A549 (cell line): Measurements from ENCODE around the gene LAMA2. TPM values are rescaled to one million over a fixed set of nuclear protein-coding genes. Genes with fewer than 3 reads are reported as not detected.

Source experiments
- ATAC-seq, 2 experiments: fragments of 200-7000 bp in 1 of 2; fragments of >200 bp in 1 of 2; cut with Nextera tagmentation in 1 of 2; cut with Tn5 transposase in 1 of 2; 3 replicates each; pipeline versions ENCODE4 v1.8.0 to v1.9.1; 2018 to 2020; ENCODE audit warnings: mild to moderate bottlenecking in 1 of 2, moderate library complexity in 1 of 2
- CTCF ChIA-PET: fragments of 300-600 bp; sonication (Branson Sonifier 250); formaldehyde crosslinking; extraction: SDS; loops from one replicate; lab custom pipeline; 2021; ENCODE audit warnings: antibody characterized with exemption, inconsistent platforms; lab: Yijun Ruan, JAX
- POLR2A ChIA-PET: fragments of 350-600 bp; formaldehyde crosslinking; extraction: SDS; loops from one replicate; lab custom pipeline; 2021; ENCODE audit warnings: antibody characterized with exemption, inconsistent platforms; lab: Yijun Ruan, JAX
- DNase-seq, 2 experiments: peaks; one replicate each; pipeline versions ENCODE4 v3.0.0 to v3.0.0-alpha.2; 2011 to 2016; ENCODE audit warnings: low read depth in 1 of 2, low spot score in 1 of 2
- FAIRE-seq: peaks from 2 replicates; lab custom pipeline; 2011; peaks lifted over from hg19 to GRCh38; lab: Jason Lieb, UNC
- H3K27ac ChIP-seq, 2 experiments: fragments of >200 bp; sonication (Bioruptor Twin); formaldehyde crosslinking; 3 replicates each; pipeline ENCODE4 v1.5.1; 2016 to 2017
- H3K4me1 ChIP-seq: fragments of >200 bp; sonication (Bioruptor Twin); formaldehyde crosslinking; 3 replicates; pipeline ENCODE4 v1.6.1; 2016
- H3K4me2 ChIP-seq: fragments of >200 bp; sonication (Bioruptor Twin); formaldehyde crosslinking; 3 replicates; pipeline ENCODE4 v1.6.1; 2016
- H3K4me3 ChIP-seq: fragments of >200 bp; sonication (Bioruptor Twin); formaldehyde crosslinking; 3 replicates; pipeline ENCODE4 v1.5.1; 2016
- H3K9me3 ChIP-seq: fragments of >200 bp; sonication (Bioruptor Twin); formaldehyde crosslinking; 3 replicates; pipeline ENCODE4 v1.6.1; 2016
- EHMT2 ChIP-seq: fragments of 200-600 bp; sonication (generic); IDR thresholded peaks from 2 replicates; pipeline ENCODE4 v1.6.1; 2016; ENCODE audit warnings: antibody characterized with exemption, low read depth, mild to moderate bottlenecking, moderate library complexity
- FOXS1 ChIP-seq: fragments of 250-450 bp; sonication (Bioruptor Pico); IDR thresholded peaks from 2 replicates; pipeline ENCODE4 v1.5.0; 2020; ENCODE audit warnings: mild to moderate bottlenecking, moderate library complexity
- HDAC2 ChIP-seq: fragments of 200-600 bp; sonication (generic); IDR thresholded peaks from 2 replicates; pipeline ENCODE4 v1.6.1; 2016
- HES2 ChIP-seq: fragments of >200 bp; sonication (Bioruptor Twin); formaldehyde crosslinking; IDR thresholded peaks from 2 replicates; pipeline ENCODE4 v1.6.1; 2016
- HOXA7 ChIP-seq: fragments of 250-450 bp; sonication (Bioruptor Pico); IDR thresholded peaks from 2 replicates; pipeline ENCODE4 v1.5.0; 2020; ENCODE audit warnings: mild to moderate bottlenecking, moderate library complexity
- HOXB13 ChIP-seq: fragments of 250-450 bp; sonication (Bioruptor Pico); IDR thresholded peaks from 2 replicates; pipeline ENCODE4 v1.5.0; 2020; ENCODE audit warnings: low read depth, mild to moderate bottlenecking, moderate library complexity
- JUNB ChIP-seq: fragments of >200 bp; sonication (Bioruptor Twin); formaldehyde crosslinking; IDR thresholded peaks from 2 replicates; pipeline ENCODE4 v1.6.1; 2016
- MAFK ChIP-seq: fragments of 450-650 bp; IDR thresholded peaks from 2 replicates; pipeline ENCODE4 v1.6.1; 2014; ENCODE audit not compliant: partially characterized antibody
- MAX ChIP-seq: IDR thresholded peaks from 2 replicates; pipeline ENCODE4 v1.6.1; 2012
- MAZ ChIP-seq: fragments of 150-350 bp; IDR thresholded peaks from 2 replicates; pipeline ENCODE4 v1.6.1; 2014; ENCODE audit warnings: antibody characterized with exemption, low read depth, low read length, borderline replicate concordance
- NR3C1 ChIP-seq: fragments of >200 bp; sonication (Bioruptor Twin); formaldehyde crosslinking; IDR thresholded peaks from 3 replicates; pipeline ENCODE4 v1.6.1; 2017
- POLR2AphosphoS2 ChIP-seq: conservative IDR thresholded peaks from 2 replicates; pipeline ENCODE4 v1.6.1; 2012; ENCODE audit warnings: low read length, improper control_type of control experiment, inconsistent platforms
- RAD21 ChIP-seq, 2 experiments: fragments of >200 bp in 1 of 2; sonication (Bioruptor Twin) in 1 of 2; formaldehyde crosslinking in 1 of 2; IDR thresholded peaks in 1 of 2; conservative IDR thresholded peaks in 1 of 2; 2 replicates in 1 of 2; 3 replicates in 1 of 2; pipeline ENCODE4 v1.6.1; 2012 to 2018; ENCODE audit warnings: inconsistent platforms in 1 of 2
- RARB ChIP-seq: fragments of 250-450 bp; sonication (Bioruptor Pico); IDR thresholded peaks from 2 replicates; pipeline ENCODE4 v1.8.0; 2021; ENCODE audit warnings: mild to moderate bottlenecking, moderate library complexity
- RCOR1 ChIP-seq: fragments of 150-350 bp; IDR thresholded peaks from 2 replicates; pipeline ENCODE4 v1.6.1; 2014; ENCODE audit warnings: antibody characterized with exemption, low read length, low read depth
- REST ChIP-seq: fragments of 200-600 bp; sonication (generic); IDR thresholded peaks from 2 replicates; pipeline ENCODE4 v1.6.1; 2016; ENCODE audit warnings: antibody characterized with exemption, mild to moderate bottlenecking, moderate library complexity
- RFX5 ChIP-seq: fragments of 450-650 bp; IDR thresholded peaks from 2 replicates; pipeline ENCODE4 v1.7.1; 2014; ENCODE audit warnings: antibody characterized with exemption, mild to moderate bottlenecking, moderate library complexity
- RNF2 ChIP-seq: fragments of 200-600 bp; sonication (generic); IDR thresholded peaks from 2 replicates; pipeline ENCODE4 v1.6.1; 2016; ENCODE audit warnings: low read depth, mild to moderate bottlenecking, antibody characterized with exemption, moderate library complexity, borderline replicate concordance
- SMC3 ChIP-seq: fragments of >200 bp; sonication (Bioruptor Twin); formaldehyde crosslinking; IDR thresholded peaks from 3 replicates; pipeline ENCODE4 v1.6.1; 2018; ENCODE audit warnings: inconsistent platforms
- TFCP2L1 ChIP-seq: fragments of 250-450 bp; sonication (Bioruptor Pico); IDR thresholded peaks from 2 replicates; pipeline ENCODE4 v1.5.0; 2021; ENCODE audit warnings: mild to moderate bottlenecking
- TP53 ChIP-seq: fragments of 250-450 bp; sonication (Bioruptor Pico); IDR thresholded peaks from 2 replicates; pipeline ENCODE4 v1.5.0; 2021; ENCODE audit warnings: mild to moderate bottlenecking, moderate library complexity
- ZC3H11A ChIP-seq: fragments of 450-650 bp; IDR thresholded peaks from 2 replicates; pipeline ENCODE4 v1.6.1; 2014; ENCODE audit warnings: antibody characterized with exemption, mild to moderate bottlenecking
- ZNF302 ChIP-seq: fragments of 250-450 bp; sonication (Bioruptor Pico); IDR thresholded peaks from 2 replicates; pipeline ENCODE4 v1.9.0; 2021; ENCODE audit warnings: inconsistent platforms, mild to moderate bottlenecking, moderate library complexity
- ZSCAN20 ChIP-seq: fragments of 250-450 bp; sonication (Bioruptor Pico); IDR thresholded peaks from 2 replicates; pipeline ENCODE4 v1.8.0; 2022; ENCODE audit warnings: mild to moderate bottlenecking, moderate library complexity
- WGBS: methylation state at CpG from one replicate; pipeline ENCODE4 v1.1.6; 2017; ENCODE audit errors: missing lambda C conversion rate; 5-methylcytosine and 5-hydroxymethylcytosine counted together
- polyA plus RNA-seq, 4 experiments: library from polyadenylated mRNA; depleted of rRNA in 3 of 4; stranded (reverse); fragments of >200 nt; fragmentation: RNase III in 1 of 4; extraction: RNeasy Plus Mini Kit Qiagen cat#74134 plus additional on column Dnase treatment in 1 of 4; gene quantifications; 2 replicates in 3 of 4; 3 replicates in 1 of 4; pipeline ENCODE4 v1.2.3, GENCODE V29; 2011 to 2017
- TF ChIP-seq, protein P1 (sequence below): IDR thresholded peaks from 2 replicates; pipeline ENCODE4 v1.6.1; 2012; ENCODE audit warnings: low read depth, borderline replicate concordance

Gene LAMA2
- polyA plus RNA-seq, 2 of the 4 experiments (the other 2 are of a cell fraction), result 0.21 to 1.3 TPM

GRCh38 chr6:129469070-129469662 is 586.2 kb downstream of the LAMA2 start:
- Histone ChIP-seq H3K4me3 (no peak overlapping the region), H3K4me2 (no peak overlapping the region), H3K27ac (no peak overlapping the region), H3K9me3 (no peaks in the 10 kb centered on the region), H3K4me1 (no peaks in the 10 kb centered on the region)
- CTCF ChIA-PET, result no interaction called here
- FAIRE-seq, result no peak
- TF ChIP-seq ZNF302 (CRISPR knock-in tag) (no peak), RAD21 (conservative IDR thresholded peaks at IDR 0.05 in 1 of 2, IDR thresholded peaks at IDR 0.05 in 1 of 2) (0 out of 5 replicates have a peak, but pooled peaks of 1 of the 2 experiments have one; percentile 5), NR3C1 (no peak), HES2 (no peak)
- WGBS, result 46% methylated on average over 3 of the region's 3 CpGs
- peak in 1 of 2 experiments; percentile 73; a peak in 1 of 6 replicates for ATAC-seq
- no peak for DNase-seq
- POLR2A ChIA-PET, result no interaction called here

GRCh38 chr6:129472239-129472638 is 589.3 kb downstream of the LAMA2 start:
- CTCF ChIA-PET, result no interaction called here
- POLR2A ChIA-PET, result no interaction called here
- Histone ChIP-seq H3K9me3 (no peaks in the 10 kb centered on the region), H3K4me3 (no peak overlapping the region), H3K4me2 (no peak overlapping the region), H3K27ac (no peak overlapping the region), H3K4me1 (no peaks in the 10 kb centered on the region)
- DNase-seq (no peak), FAIRE-seq (no peak), ATAC-seq (no peak)
- WGBS, result 77% methylated on average over 3 of the region's 3 CpGs
- TF ChIP-seq MAZ (no peak), TP53 (CRISPR knock-in tag) (no peak), JUNB (no peak), TFCP2L1 (CRISPR knock-in tag) (no peak), MAFK (no peak), HOXA7 (CRISPR knock-in tag) (no peak), EHMT2 (no peak), POLR2AphosphoS2 (no peak)

GRCh38 chr6:129473546-129473945 is 590.6 kb downstream of the LAMA2 start:
- no peak for ATAC-seq
- H3K9me3 ChIP-seq, result no peaks in the 10 kb centered on the region
- no peak for TF ChIP-seq HDAC2
- no peaks in the 10 kb centered on the region for H3K4me1 ChIP-seq
- no peak for DNase-seq
- FAIRE-seq, result no peak
- H3K27ac ChIP-seq, result no peak overlapping the region
- ChIA-PET POLR2A (no interaction called here), CTCF (no interaction called here)
- no peak overlapping the region for H3K4me3 ChIP-seq
- WGBS, result 85% methylated on average over 3 of the region's 3 CpGs
- H3K4me2 ChIP-seq, result no peak overlapping the region

DNA sequence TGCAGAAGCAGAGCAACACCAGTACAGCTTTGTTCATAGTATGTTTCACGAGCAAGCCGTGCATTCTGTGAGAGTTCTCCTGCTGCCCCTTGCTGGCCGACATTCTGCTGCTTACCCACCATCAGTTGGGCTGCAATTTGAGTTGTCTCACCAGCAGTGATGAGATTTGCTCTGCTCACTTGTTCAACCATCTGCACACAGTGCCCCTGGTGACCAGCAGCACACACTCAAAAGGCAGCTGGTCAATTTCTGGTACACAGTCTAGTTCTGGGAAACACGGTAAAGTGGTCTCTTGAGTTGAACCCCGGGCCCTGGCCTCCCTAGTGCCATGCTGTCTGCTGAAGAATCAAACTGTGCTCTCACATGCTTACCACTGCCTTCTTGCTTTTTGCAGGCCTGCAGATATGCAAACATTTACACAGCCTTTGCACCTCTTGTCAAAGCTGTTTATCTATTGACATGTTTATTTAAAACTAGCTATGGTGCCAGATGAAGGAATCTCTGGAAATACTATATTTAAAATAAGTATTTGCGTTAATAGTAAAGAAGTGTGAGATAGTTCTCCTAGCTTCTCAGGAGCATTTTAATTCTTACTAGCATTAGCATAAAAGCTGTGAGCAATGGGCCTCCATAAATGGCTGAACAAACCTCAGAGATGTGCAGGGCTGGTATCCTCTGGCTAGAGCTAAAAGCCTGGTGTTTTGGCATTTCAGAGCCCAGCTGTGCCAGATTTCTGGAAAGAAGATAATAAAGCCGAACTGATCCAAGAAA is 592.7 kb downstream of the LAMA2 start:
- 82% methylated on average over 5 of the region's 7 CpGs for WGBS
- H3K9me3 ChIP-seq, result no peaks in the 10 kb centered on the region
- no peak for DNase-seq
- no peak overlapping the region for H3K27ac ChIP-seq
- POLR2A ChIA-PET, result no interaction called here
- no peak overlapping the region for H3K4me2 ChIP-seq
- TF ChIP-seq RFX5 (no peak), ZSCAN20 (no peak), REST (no peak), MAX (no peak), ZC3H11A (no peak), RARB (no peak), RCOR1 (no peak), RNF2 (no peak), SMC3 (no peak), HDAC2 (no peak), HOXB13 (CRISPR knock-in tag) (no peak), HOXA7 (CRISPR knock-in tag) (no peak), FOXS1 (CRISPR knock-in tag) (no peak)
- TF ChIP-seq, protein P1, sequence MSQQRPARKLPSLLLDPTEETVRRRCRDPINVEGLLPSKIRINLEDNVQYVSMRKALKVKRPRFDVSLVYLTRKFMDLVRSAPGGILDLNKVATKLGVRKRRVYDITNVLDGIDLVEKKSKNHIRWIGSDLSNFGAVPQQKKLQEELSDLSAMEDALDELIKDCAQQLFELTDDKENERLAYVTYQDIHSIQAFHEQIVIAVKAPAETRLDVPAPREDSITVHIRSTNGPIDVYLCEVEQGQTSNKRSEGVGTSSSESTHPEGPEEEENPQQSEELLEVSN, result no peak
- CTCF ChIA-PET, result interaction anchor here (1.0 kb wide), 1 partner anchor 26 kb away, joined by 3 read pairs; no protein-coding TSS in a partner anchor
- FAIRE-seq, result no peak
- no peaks in the 10 kb centered on the region for H3K4me1 ChIP-seq
- no peak; a peak in 1 of 6 replicates for ATAC-seq
- H3K4me3 ChIP-seq, result no peak overlapping the region
